Tibial artery (tissue), 4 donors: Measurements from ENCODE around the gene MFSD11.
A peak's percentile ranks its signal among the peaks of the same experiment; 100 is the strongest.
"Not testable (repeated sequence)": the region's sequence is repeated elsewhere in the genome, so short reads cannot be mapped to it uniquely, and the experiment has no call there.

Experiments
- DNase-seq, 2 donors: peaks; one replicate each; pipeline ENCODE4 v3.0.0-alpha.2; 2019
- H3K27ac ChIP-seq, 2 donors: fragments of 200-600 bp; sonication (generic) in 1 of 2; 1 replicate in 1 of 2; 2 replicates in 1 of 2; pipeline ENCODE4 v1.5.1; 2018 to 2019; ENCODE audit warnings: mild to moderate bottlenecking in 1 of 2
- H3K27me3 ChIP-seq, 2 donors: fragments of 200-600 bp; sonication (generic) in 1 of 2; one replicate each; pipeline versions ENCODE4 v1.5.1 to v1.6.0; 2016 to 2019
- H3K36me3 ChIP-seq, 3 donors: fragments of 200-600 bp; sonication (generic) in 2 of 3; one replicate each; pipeline ENCODE4 v1.5.1; 2016 to 2019; ENCODE audit warnings: mild to moderate bottlenecking in 2 of 3
- H3K4me1 ChIP-seq, 4 donors: fragments of 200-600 bp; sonication (generic) in 2 of 4; 1 replicate in 3 of 4; 2 replicates in 1 of 4; pipeline ENCODE4 v1.5.1; 2016 to 2019
- H3K4me3 ChIP-seq, 2 donors: fragments of 200-600 bp; sonication (generic) in 1 of 2; 1 replicate in 1 of 2; 2 replicates in 1 of 2; pipeline ENCODE4 v1.5.1; 2018 to 2019; ENCODE audit warnings: mild to moderate bottlenecking in 2 of 2
- H3K9me3 ChIP-seq, 3 donors: fragments of 200-600 bp; sonication (generic) in 1 of 3; one replicate each; pipeline ENCODE4 v1.5.1; 2016 to 2019
- CTCF ChIP-seq, 2 experiments: fragments of 200-600 bp in 1 of 2; fragments of 450-650 bp in 1 of 2; IDR thresholded peaks; one replicate each; pipeline ENCODE4 v1.5.1; 2017 to 2019; ENCODE audit warnings: antibody characterized with exemption in 2 of 2, mild to moderate bottlenecking in 1 of 2, moderate library complexity in 1 of 2
- intact Hi-C: fragments of 100-400 bp; cut with DNase I; formaldehyde crosslinking; loops from one replicate; pipeline ENCODE4 v1.15.0; 2023; ENCODE audit warnings: low total_unique reads

MFSD11 gene

GRCh38 chr17:76722279-76722678 is 15.6 kb upstream of the MFSD11 start:
- Histone ChIP-seq H3K4me1 (peaks cover 0 to 35% (median 27%) of the 10 kb centered on the region in 4 donors), H3K9me3 (no peaks in the 10 kb centered on the region), H3K36me3 (peaks cover 76% of the 10 kb centered on the region in 3 donors), H3K27me3 (no peaks in the 10 kb centered on the region), H3K27ac (no peak overlapping the region), H3K4me3 (no peak overlapping the region)
- TF ChIP-seq CTCF (IDR thresholded peaks at IDR 0.05), result no peak
- intact Hi-C loops, result no loop called here
- DNase-seq, result no peak

GRCh38 chr17:76722977-76723376 is 14.9 kb upstream of the MFSD11 start:
- intact Hi-C loops, H3K27me3 ChIP-seq, H3K9me3 ChIP-seq, H3K4me3 ChIP-seq, H3K27ac ChIP-seq, DNase-seq: not testable (repeated sequence)
- Histone ChIP-seq H3K4me1 (peaks cover 0 to 41% (median 34%) of the 10 kb centered on the region in 4 donors), H3K36me3 (peaks cover 69% of the 10 kb centered on the region in 3 donors)

- DNase-seq, result no peak
- Histone ChIP-seq H3K27ac (peak overlapping the region in 1 of 2 donors; percentile 100), H3K4me3 (no peak overlapping the region), H3K27me3 (no peaks in the 10 kb centered on the region), H3K4me1 (peaks cover 0 to 49% (median 39%) of the 10 kb centered on the region in 4 donors), H3K36me3 (peaks cover 60 to 61% (median 61%) of the 10 kb centered on the region in 3 donors), H3K9me3 (no peaks in the 10 kb centered on the region)
- intact Hi-C loops, result no loop called here
- TF ChIP-seq CTCF (IDR thresholded peaks at IDR 0.05), result no peak
These were observed 14.1 kb upstream of the MFSD11 start for GRCh38 chr17:76723812-76724211.

- Histone ChIP-seq H3K27ac (peak overlapping the region; percentile 95 to 100), H3K4me1 (peaks cover 0 to 67% (median 45%) of the 10 kb centered on the region in 4 donors), H3K4me3 (peak overlapping the region; percentile 82 to 100), H3K9me3 (no peaks in the 10 kb centered on the region), H3K27me3 (no peaks in the 10 kb centered on the region), H3K36me3 (peaks cover 42 to 49% (median 44%) of the 10 kb centered on the region in 3 donors)
- TF ChIP-seq CTCF (IDR thresholded peaks at IDR 0.05), result no peak
- intact Hi-C loops, result no loop called here
- peak; percentile 73 to 91 for DNase-seq
These were observed 12.2 kb upstream of the MFSD11 start for GRCh38 chr17:76725580-76726230.

GRCh38 chr17:76726231-76726775 is 11.6 kb upstream of the MFSD11 start, which contains the start of gene JMJD6:
Gene JMJD6, minus strand, starts transcription at chr17:76726606. Its CDS starts 131 bp downstream, at chr17:76726475.
- no peaks in the 10 kb centered on the region for H3K27me3 ChIP-seq
- peaks cover 0 to 71% (median 45%) of the 10 kb centered on the region in 4 donors for H3K4me1 ChIP-seq
- H3K4me3 ChIP-seq, result peak within 1 kb of the TSS; percentile 82 to 100
- no peaks in the 10 kb centered on the region for H3K9me3 ChIP-seq
- H3K27ac ChIP-seq, result peak within 1 kb of the TSS; percentile 95 to 100
- no peak for TF ChIP-seq CTCF (IDR thresholded peaks at IDR 0.05)
- H3K36me3 ChIP-seq, result peaks cover 40 to 48% (median 43%) of the 10 kb centered on the region in 3 donors
- DNase-seq, result peak; percentile 96 to 99
- intact Hi-C loops, result no loop called here
